GM23338 (cell line): ENCODE results near the gene VEGFB. TPM values are rescaled to one million over a fixed set of nuclear protein-coding genes. Genes with fewer than 3 reads are reported as not detected.

ENCODE experiments used
- ATAC-seq: fragments of 200-7000 bp; cut with Tn5 transposase; 3 replicates; pipeline ENCODE4 v1.9.1; 2020
- DNase-seq: peaks from one replicate; pipeline ENCODE4 v3.0.0-alpha.2; 2015; ENCODE audit warnings: low spot score
- H2AFZ ChIP-seq: fragments of 200-600 bp; sonication (generic); 2 replicates; pipeline ENCODE4 v1.8.0; 2016; ENCODE audit warnings: antibody characterized with exemption, mild to moderate bottlenecking, moderate library complexity
- H3F3A ChIP-seq: fragments of 200-600 bp; sonication (generic); replicated peaks from 2 replicates; pipeline ENCODE4 v1.8.0; 2017; ENCODE audit warnings: antibody characterized with exemption, mixed run types, low read depth
- H3K27ac ChIP-seq: fragments of 200-600 bp; sonication (generic); 2 replicates; pipeline ENCODE4 v1.6.1; 2016; ENCODE audit warnings: low read depth
- H3K27me3 ChIP-seq: fragments of 200-600 bp; sonication (generic); 2 replicates; pipeline ENCODE4 v1.8.0; 2016; ENCODE audit warnings: mild to moderate bottlenecking, mixed run types, moderate library complexity; ENCODE audit not compliant: insufficient read depth
- H3K36me3 ChIP-seq: fragments of 200-600 bp; sonication (generic); 2 replicates; pipeline ENCODE4 v1.8.0; 2016; ENCODE audit warnings: mild to moderate bottlenecking; ENCODE audit not compliant: insufficient read depth
- H3K4me1 ChIP-seq: fragments of 200-600 bp; sonication (generic); 2 replicates; pipeline ENCODE4 v1.8.0; 2016; ENCODE audit warnings: mild to moderate bottlenecking, moderate library complexity; ENCODE audit not compliant: insufficient read depth
- H3K4me2 ChIP-seq: fragments of 200-600 bp; sonication (generic); 2 replicates; pipeline ENCODE4 v1.7.1; 2017; ENCODE audit warnings: mixed run types
- H3K4me3 ChIP-seq: fragments of 200-600 bp; sonication (generic); 2 replicates; pipeline ENCODE4 v1.6.1; 2016; ENCODE audit warnings: mixed run types
- H3K79me2 ChIP-seq: fragments of 200-600 bp; sonication (generic); replicated peaks from 2 replicates; pipeline ENCODE4 v1.8.0; 2017; ENCODE audit warnings: mild to moderate bottlenecking; ENCODE audit not compliant: insufficient read depth
- H3K9me2 ChIP-seq: fragments of 200-600 bp; sonication (generic); 2 replicates; pipeline ENCODE4 v1.8.0; 2017; ENCODE audit not compliant: insufficient read depth
- H4K20me1 ChIP-seq: fragments of 200-600 bp; sonication (generic); replicated peaks from 2 replicates; pipeline ENCODE4 v1.8.0; 2017; ENCODE audit warnings: mild to moderate bottlenecking; ENCODE audit not compliant: insufficient read depth
- H3K27ac Mint-ChIP-seq: 2 replicates; pipeline ENCODE4 v1.8.0; 2020; ENCODE audit warnings: inconsistent platforms, mild to moderate bottlenecking, moderate library complexity, mixed read lengths
- H3K27me3 Mint-ChIP-seq: 3 replicates; pipeline ENCODE4 v1.8.0; 2022; ENCODE audit warnings: low read depth, mild to moderate bottlenecking, moderate library complexity, mixed read lengths, inconsistent platforms; ENCODE audit not compliant: insufficient read depth, poor library complexity
- H3K36me3 Mint-ChIP-seq: 3 replicates; pipeline ENCODE4 v1.8.0; 2021; ENCODE audit warnings: low read depth, mild to moderate bottlenecking, inconsistent platforms, moderate library complexity, mixed read lengths
- H3K4me1 Mint-ChIP-seq: 3 replicates; pipeline ENCODE4 v1.8.0; 2020; ENCODE audit warnings: mild to moderate bottlenecking, inconsistent platforms, mixed read lengths
- H3K4me3 Mint-ChIP-seq: 3 replicates; pipeline ENCODE4 v1.8.0; 2021; ENCODE audit warnings: moderate library complexity, mild to moderate bottlenecking, inconsistent platforms, mixed read lengths
- H3K9me3 Mint-ChIP-seq: 3 replicates; pipeline ENCODE4 v1.8.0; 2020; ENCODE audit warnings: moderate library complexity, mild to moderate bottlenecking, inconsistent platforms, mixed read lengths
- CTCF ChIP-seq, 2 experiments: fragments of 200-600 bp in 1 of 2; sonication (generic) in 1 of 2; conservative IDR thresholded peaks; 2 replicates each; pipeline versions ENCODE4 v1.5.1 to v1.6.1; 2016 to 2017; ENCODE audit warnings: antibody characterized with exemption in 2 of 2, low read depth in 2 of 2, mild to moderate bottlenecking in 2 of 2, moderate library complexity in 1 of 2
- NANOG ChIP-seq: IDR thresholded peaks from 2 replicates; pipeline ENCODE4 v1.6.1; 2016; ENCODE audit warnings: antibody characterized with exemption, borderline replicate concordance
- REST ChIP-seq: IDR thresholded peaks from one replicate; pipeline ENCODE4 v1.6.1; 2018; ENCODE audit warnings: antibody characterized with exemption; ENCODE audit not compliant: unreplicated experiment
- STAT1 ChIP-seq: IDR thresholded peaks from one replicate; pipeline ENCODE4 v1.6.1; 2016; ENCODE audit warnings: antibody characterized with exemption; ENCODE audit not compliant: unreplicated experiment
- ZNF114 ChIP-seq: fragments of 250-450 bp; sonication (Bioruptor Pico); IDR thresholded peaks from 2 replicates; pipeline ENCODE4 v1.5.0; 2020; ENCODE audit warnings: mild to moderate bottlenecking, moderate library complexity
- polyA plus RNA-seq: library from polyadenylated mRNA; unstranded; fragments of >200 nt; fragmentation: Nextera tagmentation; extraction: Ambion mirVana; gene quantifications from 2 replicates; pipeline ENCODE4 v1.2.1, GENCODE V29; 2016
- total RNA-seq: library from RNA; depleted of rRNA; stranded (reverse); fragments of >200 nt; shearing (Covaris generic); gene quantifications from 2 replicates; pipeline ENCODE4 v1.2.3, GENCODE V29; 2014

Gene VEGFB
- total and polyA plus RNA-seq, 2 experiments from 2014 or later, result 20.8 to 25.8 TPM

GRCh38 chr11:64263021-64263946 lies 28.9 kb downstream of the VEGFB start (continued):
- TF ChIP-seq REST (no peak), STAT1 (no peak)

GRCh38 chr11:64263947-64264317 lies 29.5 kb downstream of the VEGFB start:
- Histone ChIP-seq H3K4me3 (no peak overlapping the region), H3K9me2 (no peaks in the 10 kb centered on the region), H3K27me3 (no peaks in the 10 kb centered on the region), H3K27ac (0 out of 2 replicates have a peak overlapping the region, but pooled peaks have one; percentile 32), H3K79me2 (no peaks in the 10 kb centered on the region), H3K4me1 (0 out of 2 replicates have a peak, but pooled peaks cover 8% of the 10 kb centered on the region), H3F3A (peaks cover 12% of the 10 kb centered on the region; the same call in 1 of the 2 replicates), H4K20me1 (0 out of 2 replicates have a peak, but pooled peaks cover 4% of the 10 kb centered on the region), H3K4me2 (no peak overlapping the region), H2AFZ (no peak overlapping the region), H3K36me3 (peaks cover 6% of the 10 kb centered on the region)
- Mint-ChIP-seq H3K4me1 (peaks cover 17% of the 10 kb centered on the region), H3K27ac (no peak overlapping the region), H3K36me3 (peaks cover 72% of the 10 kb centered on the region), H3K9me3 (no peaks in the 10 kb centered on the region; the same call in 2 of the 3 replicates), H3K4me3 (no peak overlapping the region), H3K27me3 (peaks cover 10% of the 10 kb centered on the region)
- DNase-seq, result no peak
- ATAC-seq, result no peak
- TF ChIP-seq CTCF (conservative IDR thresholded peaks at IDR 0.05; ENCODE audit: low read depth in 2 of 2) (no peak), STAT1 (no peak), NANOG (no peak), ZNF114 (CRISPR knock-in tag) (no peak)
